GM19468 (cell line): ENCODE data around the gene TMEM39A.
A peak's percentile ranks its signal among the peaks of the same experiment; 100 is the strongest.

Experiments
- ATAC-seq: cut with Tn5 transposase; IDR thresholded peaks from one replicate; pipeline ENCODE4 v1.9.1; 2021; ENCODE audit warnings: mild to moderate bottlenecking, moderate library complexity, moderate number of reproducible peaks; ENCODE audit not compliant: unreplicated experiment; ENCODE audit errors: extremely low read depth

The TMEM39A gene, protein sequence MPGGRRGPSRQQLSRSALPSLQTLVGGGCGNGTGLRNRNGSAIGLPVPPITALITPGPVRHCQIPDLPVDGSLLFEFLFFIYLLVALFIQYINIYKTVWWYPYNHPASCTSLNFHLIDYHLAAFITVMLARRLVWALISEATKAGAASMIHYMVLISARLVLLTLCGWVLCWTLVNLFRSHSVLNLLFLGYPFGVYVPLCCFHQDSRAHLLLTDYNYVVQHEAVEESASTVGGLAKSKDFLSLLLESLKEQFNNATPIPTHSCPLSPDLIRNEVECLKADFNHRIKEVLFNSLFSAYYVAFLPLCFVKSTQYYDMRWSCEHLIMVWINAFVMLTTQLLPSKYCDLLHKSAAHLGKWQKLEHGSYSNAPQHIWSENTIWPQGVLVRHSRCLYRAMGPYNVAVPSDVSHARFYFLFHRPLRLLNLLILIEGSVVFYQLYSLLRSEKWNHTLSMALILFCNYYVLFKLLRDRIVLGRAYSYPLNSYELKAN

DNA sequence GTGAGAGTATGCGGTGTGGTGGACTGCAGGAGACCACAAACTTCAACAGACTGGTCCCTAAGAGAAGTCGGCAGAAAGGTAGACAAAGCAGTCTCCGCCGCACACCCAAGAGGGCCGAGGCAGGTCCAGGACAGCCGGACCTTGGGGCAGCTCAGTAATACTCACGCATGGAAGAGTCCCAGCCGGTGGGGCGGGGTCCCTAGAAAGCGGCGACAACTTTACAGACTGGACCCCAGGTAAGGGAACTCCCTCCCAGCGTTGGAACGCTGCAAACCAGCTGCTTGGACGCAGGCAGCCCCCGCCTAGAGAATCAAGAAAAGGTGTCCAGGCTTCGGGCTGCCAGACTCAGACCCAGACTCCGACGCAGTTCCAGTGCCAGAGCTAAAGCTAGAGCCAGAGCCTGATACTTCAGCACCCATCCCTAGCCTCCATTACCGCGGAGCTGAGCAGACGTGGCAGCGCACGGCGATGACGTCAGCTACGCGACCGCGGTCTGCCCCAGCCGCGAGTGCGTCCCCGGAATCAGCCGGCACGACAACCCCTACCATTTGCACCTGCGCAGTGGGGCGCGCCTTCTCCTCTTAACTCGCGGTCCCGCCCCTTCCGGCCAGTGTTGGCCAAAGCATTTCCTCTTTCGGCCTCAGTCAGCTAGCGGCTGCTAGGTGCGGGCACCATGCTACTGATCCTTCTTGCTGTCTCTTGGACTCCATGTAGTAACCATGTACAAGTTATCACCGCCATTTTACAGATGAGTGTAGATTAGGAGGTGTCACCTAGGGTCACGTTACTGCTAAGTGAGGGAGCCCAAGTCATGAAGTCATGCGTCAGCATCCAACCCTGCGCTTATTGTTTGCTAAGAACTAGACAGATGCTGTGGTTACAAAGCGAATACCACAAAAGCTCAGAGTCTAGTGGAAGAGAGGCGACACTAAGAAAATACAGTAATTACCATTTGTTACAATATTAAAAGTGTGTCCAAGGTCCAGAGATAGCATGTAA, at the start of gene TMEM39A:
Gene TMEM39A (minus strand): TSS at position 445 of the 999 bp plus-strand sequence. CDS start 1,541 bp downstream, outside the sequence.
- peak; percentile 91 for ATAC-seq

- ATAC-seq = no peak
These were observed 47.3 kb upstream of the TMEM39A start for GRCh38 chr3:119510690-119511089.

GRCh38 chr3:119508172-119508845, 44.9 kb upstream of the TMEM39A start:
- no peak for ATAC-seq

DNA sequence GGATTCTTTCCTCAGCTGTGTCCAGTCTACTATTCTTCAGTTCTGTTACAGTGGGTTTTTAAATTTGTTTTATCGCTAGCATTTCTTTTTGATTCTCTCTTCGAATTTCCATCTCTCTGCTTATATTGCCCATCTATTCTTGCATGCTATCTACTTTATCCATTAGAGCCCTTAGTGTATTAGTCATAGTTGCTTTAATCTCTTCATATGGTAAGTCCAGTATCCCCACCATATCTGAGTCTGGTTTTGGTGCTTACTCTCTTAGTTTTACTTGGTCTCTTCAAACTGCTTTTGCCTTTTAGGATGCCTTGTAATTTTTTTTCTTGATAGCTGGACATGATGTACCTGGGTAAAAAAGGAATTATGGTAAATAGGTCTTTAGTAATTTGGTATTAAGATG, 44.0 kb upstream of the TMEM39A start:
- no peak for ATAC-seq

DNA sequence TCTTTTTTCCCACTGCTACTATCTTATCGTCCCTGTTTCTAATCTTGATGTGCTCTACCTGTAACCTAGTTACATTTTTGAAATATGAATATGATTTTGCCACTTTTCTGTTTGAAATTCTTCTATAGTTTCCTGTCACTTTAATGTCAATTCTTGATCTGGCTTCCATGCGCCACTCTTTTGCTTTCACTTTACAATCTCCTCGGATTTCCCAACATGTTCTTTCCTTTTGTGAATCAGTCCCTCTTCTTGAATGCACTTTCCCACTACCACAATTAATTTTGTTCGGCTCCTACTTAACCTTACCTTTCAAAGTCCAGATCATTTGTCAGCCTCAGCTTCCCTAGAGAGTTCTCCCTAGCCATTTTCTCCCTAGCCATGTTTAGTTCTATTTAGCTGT, 43.2 kb upstream of the TMEM39A start:
- no peak for ATAC-seq

DNA sequence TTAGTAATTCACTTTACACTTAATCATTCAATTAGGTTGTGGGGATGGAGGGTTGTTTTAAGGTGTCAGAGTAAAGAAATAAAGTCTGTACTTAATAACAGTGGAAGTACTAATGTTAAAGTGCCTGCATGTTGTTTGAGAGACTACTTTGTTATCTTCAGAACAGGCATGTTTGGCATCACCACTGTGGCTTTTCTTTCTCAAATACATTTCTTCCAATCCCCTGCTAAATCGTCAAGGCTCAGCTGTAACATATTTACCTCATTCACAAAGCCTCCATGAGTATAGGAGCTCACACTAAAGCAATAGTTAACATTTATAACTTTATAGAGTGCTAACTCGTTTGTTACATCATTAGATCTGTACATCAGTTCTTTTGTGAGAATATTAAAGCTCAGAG, 37.5 kb upstream of the TMEM39A start:
- no peak for ATAC-seq

DNA sequence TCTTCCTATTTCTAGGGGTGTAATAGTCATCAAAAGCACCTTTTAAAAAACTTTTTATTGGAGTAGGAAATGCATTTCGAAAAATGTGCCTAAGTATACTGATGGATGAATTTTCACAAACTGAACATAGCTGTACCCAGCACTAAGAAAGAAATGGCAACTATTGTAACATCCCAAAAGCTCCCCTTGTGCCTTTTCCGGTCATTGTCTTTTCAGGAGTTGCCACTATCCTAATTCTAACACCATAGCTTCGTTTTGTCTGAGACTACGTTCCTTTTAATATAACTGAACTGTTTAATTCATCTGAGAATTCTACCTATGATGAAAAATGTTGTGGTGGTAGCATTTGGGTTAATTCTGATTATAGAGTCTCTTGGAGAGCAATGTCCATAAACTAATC, 36.9 kb upstream of the TMEM39A start:
- no peak for ATAC-seq

DNA sequence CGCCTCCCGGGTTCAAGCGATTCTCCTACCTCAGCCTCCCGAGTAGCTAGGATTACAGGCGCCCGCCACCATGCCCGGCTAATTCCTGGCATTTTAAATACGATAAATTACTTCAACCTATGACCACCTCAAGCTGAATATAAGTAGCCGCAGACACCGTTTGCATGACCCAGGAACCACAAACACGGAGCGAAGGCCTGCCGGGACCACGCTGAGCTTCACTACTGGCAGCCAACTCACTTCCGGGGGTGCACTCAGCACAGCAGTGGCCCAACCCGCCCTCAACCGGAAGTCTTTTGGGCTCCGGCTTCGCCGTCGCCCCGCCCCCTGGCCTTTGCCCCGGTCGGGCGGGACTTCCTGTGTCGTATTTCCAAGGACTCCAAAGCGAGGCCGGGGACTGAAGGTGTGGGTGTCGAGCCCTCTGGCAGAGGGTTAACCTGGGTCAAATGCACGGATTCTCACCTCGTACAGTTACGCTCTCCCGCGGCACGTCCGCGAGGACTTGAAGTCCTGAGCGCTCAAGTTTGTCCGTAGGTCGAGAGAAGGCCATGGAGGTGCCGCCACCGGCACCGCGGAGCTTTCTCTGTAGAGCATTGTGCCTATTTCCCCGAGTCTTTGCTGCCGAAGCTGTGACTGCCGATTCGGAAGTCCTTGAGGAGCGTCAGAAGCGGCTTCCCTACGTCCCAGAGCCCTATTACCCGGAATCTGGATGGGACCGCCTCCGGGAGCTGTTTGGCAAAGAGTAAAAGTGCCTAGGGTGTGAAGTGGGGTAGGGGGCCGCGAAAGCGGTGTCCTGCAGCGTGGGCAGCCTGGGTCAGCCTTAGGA, 35.0 kb upstream of the TMEM39A start, which contains the start of gene TIMMDC1:
Gene TIMMDC1 (plus strand): TSS at position 362 of the 826 bp plus-strand sequence. CDS start 187 bp downstream, at position 549.
- ATAC-seq = peak; percentile 98

DNA sequence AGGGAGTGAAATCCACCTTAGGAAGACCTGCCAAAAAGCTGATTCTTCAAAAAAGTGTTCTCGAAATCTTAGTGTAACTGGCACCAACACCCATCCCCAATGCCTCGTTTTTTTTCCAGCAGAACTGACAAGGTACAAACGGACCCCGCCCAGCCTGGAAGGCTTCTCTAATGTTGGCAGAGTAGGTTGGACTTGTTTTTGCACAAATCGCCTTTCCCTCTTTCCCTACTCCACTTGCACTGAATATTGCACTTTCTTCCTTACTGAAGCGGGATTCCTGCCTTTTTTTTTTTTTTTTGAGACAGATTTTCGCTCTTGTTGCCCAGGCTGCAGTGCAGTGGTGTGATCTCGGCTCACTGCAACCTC, 34.4 kb upstream of the TMEM39A start:
- ATAC-seq = no peak

GRCh38 chr3:119494597-119494996, 31.2 kb upstream of the TMEM39A start:
- no peak for ATAC-seq

DNA sequence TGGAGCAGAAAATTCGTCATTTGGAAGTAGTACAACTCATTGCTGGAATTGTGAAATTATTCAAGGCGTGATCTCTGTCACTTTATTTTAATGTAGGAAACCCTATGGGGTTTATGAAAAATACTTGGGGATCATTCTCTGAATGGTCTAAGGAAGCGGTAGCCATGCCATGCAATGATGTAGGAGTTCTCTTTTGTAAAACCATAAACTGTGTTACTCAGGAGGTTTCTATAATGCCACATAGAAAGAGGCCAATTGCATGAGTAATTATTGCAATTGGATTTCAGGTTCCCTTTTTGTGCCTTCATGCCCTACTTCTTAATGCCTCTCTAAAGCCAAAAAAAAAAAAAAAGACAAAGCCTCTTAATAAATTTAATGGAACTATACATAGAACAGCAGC, 29.4 kb upstream of the TMEM39A start:
- no peak for ATAC-seq

GRCh38 chr3:119492128-119492527, 28.7 kb upstream of the TMEM39A start:
- no peak for ATAC-seq

DNA sequence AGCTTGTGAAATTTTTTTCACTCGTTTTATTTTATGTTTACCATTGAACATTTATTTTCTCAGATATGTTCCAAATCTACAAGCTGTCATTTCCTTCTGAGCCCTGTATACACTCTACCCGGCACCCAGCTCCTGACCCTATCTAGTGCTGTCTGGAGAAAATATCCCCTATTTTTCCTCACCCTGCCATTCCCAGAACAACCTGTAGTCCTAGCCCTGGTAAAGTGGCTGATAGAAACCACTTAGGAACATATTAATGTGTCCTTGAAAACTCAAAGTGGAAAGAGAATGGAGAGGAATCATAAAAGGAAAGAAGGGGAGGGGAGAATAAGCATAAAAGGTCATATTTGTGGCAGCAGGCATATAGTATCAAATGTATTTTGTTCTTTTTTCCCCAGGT, 26.7 kb upstream of the TMEM39A start:
- no peak for ATAC-seq

GRCh38 chr3:119485563-119485962, 22.1 kb upstream of the TMEM39A start:
- no peak for ATAC-seq

GRCh38 chr3:119483101-119483500, 19.7 kb upstream of the TMEM39A start:
- ATAC-seq = no peak

GRCh38 chr3:119481079-119481478, 17.7 kb upstream of the TMEM39A start:
- ATAC-seq = no peak

DNA sequence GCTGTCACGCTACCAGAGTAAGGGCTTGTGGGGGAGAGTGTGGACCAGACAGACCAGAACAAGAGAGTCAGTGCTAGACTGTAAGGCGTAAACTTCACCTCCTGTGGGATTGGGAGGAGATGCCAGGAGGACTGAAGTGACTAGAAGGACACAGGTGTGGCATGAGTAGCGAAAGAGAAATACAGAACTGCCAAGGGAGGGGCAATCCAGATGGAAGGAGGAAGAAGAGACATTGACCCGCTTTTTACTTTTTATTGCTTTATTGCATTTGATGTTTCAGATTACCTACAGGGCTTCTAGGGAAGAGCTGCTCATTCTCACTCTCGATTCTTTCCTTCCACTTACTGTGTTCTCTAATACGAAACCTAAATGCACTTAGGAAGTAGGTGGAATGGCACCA, 7.5 kb upstream of the TMEM39A start:
- ATAC-seq = no peak

DNA sequence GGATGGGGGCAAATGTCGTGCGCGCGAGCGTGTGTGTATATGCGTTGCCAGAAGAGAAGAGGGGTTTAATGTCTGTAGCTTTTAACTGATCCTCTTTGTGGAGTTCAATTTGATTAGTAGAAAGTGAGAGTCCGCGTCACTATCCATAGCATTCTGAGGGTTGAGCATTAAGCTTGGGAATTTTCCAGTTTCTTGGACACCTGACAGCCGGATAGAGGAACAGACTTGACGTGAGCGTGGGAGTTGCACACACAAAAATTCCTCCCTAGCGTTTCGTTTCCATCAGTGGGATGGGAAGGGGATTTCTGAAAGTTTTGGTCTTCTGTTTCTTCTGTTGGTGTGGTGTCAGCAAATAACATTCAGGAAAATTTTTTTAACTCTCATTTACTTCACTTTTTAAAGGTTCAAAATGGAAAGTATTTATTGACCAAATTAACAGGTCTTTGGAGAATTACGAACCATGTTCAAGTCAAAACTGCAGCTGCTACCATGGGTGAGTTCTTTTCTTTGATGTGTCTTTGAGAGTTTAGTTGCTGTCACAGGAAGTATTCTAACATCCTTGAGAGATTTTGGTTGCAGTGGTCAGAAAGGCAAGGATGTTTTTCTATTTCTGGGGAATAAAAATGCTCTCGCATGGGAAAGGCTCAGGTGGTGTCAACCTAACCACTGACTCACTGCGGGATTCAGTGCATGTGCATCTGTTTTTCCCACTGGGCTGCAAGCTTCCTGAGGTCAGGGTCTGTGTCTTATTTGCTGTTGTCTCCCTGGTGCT, 6.2 kb upstream of the TMEM39A start:
- no peak for ATAC-seq

- no peak for ATAC-seq
These were observed 4.6 kb upstream of the TMEM39A start for GRCh38 chr3:119468041-119468440.
